ENCODE results near the gene CCDC127. TPM values are rescaled to one million over a fixed set of nuclear protein-coding genes. Genes with fewer than 3 reads are reported as not detected.
"Not testable (repeated sequence)": the region's sequence is repeated elsewhere in the genome, so short reads cannot be mapped to it uniquely, and the experiment has no call there.

CCDC127 gene
- total and polyA plus RNA-seq, 5 donors from 2014 or later: 3.2 to 5.7 (median 4.0) TPM

- H3K4me1 Mint-ChIP-seq: peaks cover 0 to 19% (median 16%) of the 10 kb centered on the region in 4 donors
- DNase-seq: peak in 1 of 3 donors; percentile 12
- H3K9me3 ChIP-seq (ENCODE audit: control insufficient read depth in 2 of 2, low read length in 2 of 2); H3K9me3 Mint-ChIP-seq; H3K4me3 ChIP-seq (ENCODE audit: low read depth, low read length); H3K27me3 Mint-ChIP-seq; H3K27me3 ChIP-seq (ENCODE audit: control insufficient read depth, insufficient read depth, low read length); H3K4me1 ChIP-seq (ENCODE audit: control insufficient read depth, insufficient read depth, low read length, poor library complexity, severe bottlenecking); H3K27ac ChIP-seq (ENCODE audit: insufficient read depth, low read length, poor library complexity, severe bottlenecking); ATAC-seq (ENCODE audit: low read depth in 2 of 2): not testable (repeated sequence)
- H3K36me3 ChIP-seq (ENCODE audit: control insufficient read depth, insufficient read depth, low read length): peaks cover 62% of the 10 kb centered on the region
- peaks cover 68% of the 10 kb centered on the region for H3K36me3 Mint-ChIP-seq
- peak overlapping the region in 2 of 3 donors; percentile 23 to 87 for H3K27ac Mint-ChIP-seq
- H3K4me3 Mint-ChIP-seq: peak overlapping the region in 1 of 4 donors; percentile 56
Observed at GRCh38 chr5:243683-244367, 25.9 kb upstream of the CCDC127 start.

DNA sequence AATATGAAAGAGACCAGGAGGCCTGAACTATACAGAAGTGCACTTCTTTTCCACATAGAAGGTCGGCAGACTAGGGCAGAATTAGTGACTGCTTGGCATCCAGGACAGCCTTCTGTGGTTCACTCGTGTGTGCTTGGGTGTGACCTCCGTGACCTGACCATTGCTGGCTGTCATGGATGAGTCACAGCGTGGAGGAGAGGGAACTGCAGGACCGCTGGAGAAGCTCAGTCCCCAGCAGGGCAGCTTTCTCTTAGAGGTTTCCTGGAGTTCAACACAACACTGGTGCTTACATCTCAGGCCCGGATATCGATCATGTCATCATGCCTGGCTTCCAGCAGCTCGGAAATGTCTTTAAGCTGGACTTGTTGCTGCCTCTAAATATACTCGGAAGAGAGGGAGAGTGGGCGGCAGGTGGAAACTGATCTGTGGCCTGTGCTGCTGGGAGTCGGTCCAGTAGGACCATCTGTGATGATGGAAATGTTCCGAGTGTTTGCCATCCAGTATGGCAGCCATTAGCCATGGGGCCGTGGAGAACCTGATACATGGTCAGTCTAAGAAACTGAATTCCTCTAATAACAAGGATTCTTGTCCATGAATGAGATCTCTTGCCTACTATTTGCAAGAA lies 23.2 kb upstream of the CCDC127 start:
- peaks cover 55% of the 10 kb centered on the region for H3K36me3 Mint-ChIP-seq
- H3K4me1 Mint-ChIP-seq: peaks cover 0 to 19% (median 14%) of the 10 kb centered on the region in 4 donors
- H3K4me1 ChIP-seq (ENCODE audit: control insufficient read depth, insufficient read depth, low read length, poor library complexity, severe bottlenecking); H3K27ac ChIP-seq (ENCODE audit: insufficient read depth, low read length, poor library complexity, severe bottlenecking); DNase-seq; H3K4me3 ChIP-seq (ENCODE audit: low read depth, low read length); H3K27me3 Mint-ChIP-seq; ATAC-seq (ENCODE audit: low read depth in 2 of 2); H3K9me3 Mint-ChIP-seq; H3K27me3 ChIP-seq (ENCODE audit: control insufficient read depth, insufficient read depth, low read length); H3K27ac Mint-ChIP-seq; H3K9me3 ChIP-seq (ENCODE audit: control insufficient read depth in 2 of 2, low read length in 2 of 2): not testable (repeated sequence)
- H3K36me3 ChIP-seq (ENCODE audit: control insufficient read depth, insufficient read depth, low read length): peaks cover 61% of the 10 kb centered on the region
- peak overlapping the region in 1 of 4 donors; percentile 16 for H3K4me3 Mint-ChIP-seq

DNA sequence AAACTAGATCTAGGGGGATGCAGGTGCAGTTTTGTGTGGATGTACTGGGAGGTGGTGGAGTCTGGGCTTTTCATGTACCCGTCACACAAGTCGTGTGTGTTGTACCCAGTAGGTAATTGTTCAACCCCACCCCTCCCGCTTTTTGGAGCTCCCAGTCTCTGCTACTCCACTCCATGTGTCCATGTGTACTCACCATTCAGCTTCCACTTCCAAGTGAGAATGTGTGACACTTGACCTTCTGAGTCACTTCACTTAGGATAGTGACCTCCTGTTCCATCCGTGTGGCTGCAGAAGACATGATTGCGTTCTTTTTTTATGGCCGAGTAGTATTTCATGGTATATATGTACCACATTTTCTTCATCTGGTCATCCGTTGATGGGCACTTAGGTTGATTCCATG lies 22.6 kb upstream of the CCDC127 start:
- not testable (repeated sequence) for H3K27me3 ChIP-seq (ENCODE audit: control insufficient read depth, insufficient read depth, low read length); ATAC-seq (ENCODE audit: low read depth in 2 of 2); H3K9me3 ChIP-seq (ENCODE audit: control insufficient read depth in 2 of 2, low read length in 2 of 2); H3K27ac ChIP-seq (ENCODE audit: insufficient read depth, low read length, poor library complexity, severe bottlenecking); H3K27me3 Mint-ChIP-seq; H3K9me3 Mint-ChIP-seq; H3K4me3 Mint-ChIP-seq; DNase-seq; H3K4me3 ChIP-seq (ENCODE audit: low read depth, low read length); H3K27ac Mint-ChIP-seq; H3K4me1 ChIP-seq (ENCODE audit: control insufficient read depth, insufficient read depth, low read length, poor library complexity, severe bottlenecking)
- H3K36me3 Mint-ChIP-seq: peaks cover 51% of the 10 kb centered on the region
- H3K36me3 ChIP-seq (ENCODE audit: control insufficient read depth, insufficient read depth, low read length): peaks cover 56% of the 10 kb centered on the region
- H3K4me1 Mint-ChIP-seq: peaks cover 0 to 19% (median 14%) of the 10 kb centered on the region in 4 donors

DNA sequence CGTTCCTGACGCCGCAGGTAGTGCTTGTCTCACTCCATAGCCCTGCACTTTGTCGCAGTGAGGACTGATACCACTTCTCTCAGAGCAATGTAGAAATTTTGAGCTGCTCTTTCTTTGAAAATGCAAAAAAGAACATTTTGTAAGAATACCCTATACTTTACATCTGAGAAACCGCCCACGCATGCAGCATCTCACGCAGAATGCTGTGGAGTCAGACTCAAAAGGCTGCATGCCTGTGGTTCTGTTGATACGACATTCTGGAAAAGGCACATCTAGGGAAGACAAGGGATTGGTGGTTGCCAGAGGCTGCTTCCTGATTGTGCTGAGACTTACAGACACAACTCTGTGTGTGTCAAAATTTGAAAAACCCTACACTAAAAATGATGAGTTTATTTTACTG lies 20.0 kb upstream of the CCDC127 start:
- not testable (repeated sequence) for H3K27me3 ChIP-seq (ENCODE audit: control insufficient read depth, insufficient read depth, low read length); ATAC-seq (ENCODE audit: low read depth in 2 of 2); H3K4me3 Mint-ChIP-seq; H3K4me1 ChIP-seq (ENCODE audit: control insufficient read depth, insufficient read depth, low read length, poor library complexity, severe bottlenecking); H3K27ac ChIP-seq (ENCODE audit: insufficient read depth, low read length, poor library complexity, severe bottlenecking); H3K27me3 Mint-ChIP-seq; H3K9me3 ChIP-seq (ENCODE audit: control insufficient read depth in 2 of 2, low read length in 2 of 2); H3K27ac Mint-ChIP-seq; H3K4me3 ChIP-seq (ENCODE audit: low read depth, low read length); DNase-seq; H3K9me3 Mint-ChIP-seq
- Mint-ChIP-seq H3K4me1 (peaks cover 0 to 20% (median 3%) of the 10 kb centered on the region in 4 donors), H3K36me3 (peaks cover 61% of the 10 kb centered on the region)
- H3K36me3 ChIP-seq (ENCODE audit: control insufficient read depth, insufficient read depth, low read length): peaks cover 74% of the 10 kb centered on the region

DNA sequence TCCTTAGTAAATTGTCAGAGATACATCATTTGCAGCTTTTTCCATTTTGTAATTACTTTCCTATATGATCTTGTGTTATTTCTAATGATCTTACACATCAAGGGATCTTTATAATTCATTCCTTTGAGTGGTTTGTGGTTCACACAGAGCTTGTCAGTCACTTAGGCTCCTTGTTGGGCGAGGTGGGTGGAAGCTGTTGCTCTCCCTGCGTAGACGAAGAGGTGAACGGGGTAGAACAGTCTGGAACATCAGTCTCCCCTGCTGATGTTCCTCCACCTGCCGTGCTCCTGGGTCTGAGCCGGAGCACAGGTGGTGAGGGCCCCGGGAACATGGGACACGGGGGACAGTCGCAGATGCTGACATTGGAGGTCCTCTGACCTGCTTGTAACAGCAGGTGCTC lies 17.6 kb upstream of the CCDC127 start:
- H3K4me3 Mint-ChIP-seq; H3K27ac Mint-ChIP-seq; ATAC-seq (ENCODE audit: low read depth in 2 of 2); H3K9me3 ChIP-seq (ENCODE audit: control insufficient read depth in 2 of 2, low read length in 2 of 2); H3K9me3 Mint-ChIP-seq; H3K4me1 ChIP-seq (ENCODE audit: control insufficient read depth, insufficient read depth, low read length, poor library complexity, severe bottlenecking); H3K27me3 ChIP-seq (ENCODE audit: control insufficient read depth, insufficient read depth, low read length); DNase-seq; H3K27ac ChIP-seq (ENCODE audit: insufficient read depth, low read length, poor library complexity, severe bottlenecking); H3K4me3 ChIP-seq (ENCODE audit: low read depth, low read length); H3K27me3 Mint-ChIP-seq; H3K4me1 Mint-ChIP-seq: not testable (repeated sequence)
- H3K36me3 Mint-ChIP-seq: peaks cover 44% of the 10 kb centered on the region
- H3K36me3 ChIP-seq (ENCODE audit: control insufficient read depth, insufficient read depth, low read length): peaks cover 75% of the 10 kb centered on the region

- H3K9me3 ChIP-seq (ENCODE audit: control insufficient read depth in 2 of 2, low read length in 2 of 2): no peaks in the 10 kb centered on the region
- DNase-seq (no peak), ATAC-seq (ENCODE audit: low read depth in 2 of 2) (no peak)
- no peak overlapping the region for H3K27ac Mint-ChIP-seq
- H3K4me3 ChIP-seq (ENCODE audit: low read depth, low read length): no peak overlapping the region
- H3K9me3 Mint-ChIP-seq: no peaks in the 10 kb centered on the region
- H3K4me3 Mint-ChIP-seq: no peak overlapping the region
- H3K27ac ChIP-seq (ENCODE audit: insufficient read depth, low read length, poor library complexity, severe bottlenecking): no peak overlapping the region
- H3K27me3 Mint-ChIP-seq: no peaks in the 10 kb centered on the region
- H3K36me3 Mint-ChIP-seq: peaks cover 38% of the 10 kb centered on the region
- H3K4me1 Mint-ChIP-seq: peaks cover 0 to 6% (median 0%) of the 10 kb centered on the region in 4 donors
- no peaks in the 10 kb centered on the region for H3K4me1 ChIP-seq (ENCODE audit: control insufficient read depth, insufficient read depth, low read length, poor library complexity, severe bottlenecking)
- peaks cover 75% of the 10 kb centered on the region for H3K36me3 ChIP-seq (ENCODE audit: control insufficient read depth, insufficient read depth, low read length)
- no peaks in the 10 kb centered on the region for H3K27me3 ChIP-seq (ENCODE audit: control insufficient read depth, insufficient read depth, low read length)
Observed at GRCh38 chr5:234450-234849, 16.5 kb upstream of the CCDC127 start.

- not testable (repeated sequence) for H3K9me3 Mint-ChIP-seq; H3K4me3 Mint-ChIP-seq; H3K4me1 Mint-ChIP-seq; H3K4me1 ChIP-seq (ENCODE audit: control insufficient read depth, insufficient read depth, low read length, poor library complexity, severe bottlenecking); H3K27me3 ChIP-seq (ENCODE audit: control insufficient read depth, insufficient read depth, low read length); ATAC-seq (ENCODE audit: low read depth in 2 of 2); H3K27ac Mint-ChIP-seq; H3K27ac ChIP-seq (ENCODE audit: insufficient read depth, low read length, poor library complexity, severe bottlenecking); DNase-seq; H3K27me3 Mint-ChIP-seq; H3K4me3 ChIP-seq (ENCODE audit: low read depth, low read length); H3K9me3 ChIP-seq (ENCODE audit: control insufficient read depth in 2 of 2, low read length in 2 of 2)
- peaks cover 78% of the 10 kb centered on the region for H3K36me3 ChIP-seq (ENCODE audit: control insufficient read depth, insufficient read depth, low read length)
- peaks cover 43% of the 10 kb centered on the region for H3K36me3 Mint-ChIP-seq
Observed at GRCh38 chr5:233426-233825, 15.5 kb upstream of the CCDC127 start.

DNA sequence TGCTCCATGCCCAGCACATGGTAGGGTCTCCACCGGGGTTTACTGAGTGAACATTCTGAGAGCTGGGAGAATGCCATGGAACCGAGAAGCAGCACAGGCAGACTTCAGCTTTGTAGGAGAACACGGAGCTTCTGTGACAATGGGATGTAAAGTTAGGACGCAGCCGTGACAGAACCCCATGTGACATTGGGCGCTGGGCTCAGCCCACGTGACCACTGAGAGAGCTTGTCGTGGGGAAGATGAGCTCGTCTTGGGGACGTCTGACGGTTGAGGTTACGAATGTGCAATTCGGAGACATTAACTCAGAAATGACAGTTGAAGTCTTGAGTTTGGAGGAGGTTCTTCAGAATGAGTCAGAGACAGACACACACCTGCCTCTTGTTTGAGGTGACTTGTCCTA lies 13.7 kb upstream of the CCDC127 start:
- H3K4me3 Mint-ChIP-seq: no peak overlapping the region

More for the DNA sequence above, 13.7 kb upstream of the CCDC127 start:
- no peak overlapping the region for H3K27ac Mint-ChIP-seq
- peaks cover 0 to 6% (median 0%) of the 10 kb centered on the region in 4 donors for H3K4me1 Mint-ChIP-seq
- no peak overlapping the region for H3K27ac ChIP-seq (ENCODE audit: insufficient read depth, low read length, poor library complexity, severe bottlenecking)
- H3K9me3 Mint-ChIP-seq: no peaks in the 10 kb centered on the region
- H3K4me1 ChIP-seq (ENCODE audit: control insufficient read depth, insufficient read depth, low read length, poor library complexity, severe bottlenecking): no peaks in the 10 kb centered on the region
- no peak overlapping the region for H3K4me3 ChIP-seq (ENCODE audit: low read depth, low read length)
- no peaks in the 10 kb centered on the region for H3K9me3 ChIP-seq (ENCODE audit: control insufficient read depth in 2 of 2, low read length in 2 of 2)
- peaks cover 80% of the 10 kb centered on the region for H3K36me3 ChIP-seq (ENCODE audit: control insufficient read depth, insufficient read depth, low read length)
- no peak for DNase-seq
- peaks cover 45% of the 10 kb centered on the region for H3K36me3 Mint-ChIP-seq
- H3K27me3 ChIP-seq (ENCODE audit: control insufficient read depth, insufficient read depth, low read length): no peaks in the 10 kb centered on the region
- no peaks in the 10 kb centered on the region for H3K27me3 Mint-ChIP-seq
- ATAC-seq (ENCODE audit: low read depth in 2 of 2): no peak
